HG03280 (cell line): Measurements from ENCODE around the gene PKDREJ.

Experiments
- ATAC-seq: cut with Tn5 transposase; IDR thresholded peaks from one replicate; pipeline ENCODE4 v1.9.1; 2021; ENCODE audit warnings: mild to moderate bottlenecking, moderate library complexity; ENCODE audit not compliant: unreplicated experiment

PKDREJ gene

DNA sequence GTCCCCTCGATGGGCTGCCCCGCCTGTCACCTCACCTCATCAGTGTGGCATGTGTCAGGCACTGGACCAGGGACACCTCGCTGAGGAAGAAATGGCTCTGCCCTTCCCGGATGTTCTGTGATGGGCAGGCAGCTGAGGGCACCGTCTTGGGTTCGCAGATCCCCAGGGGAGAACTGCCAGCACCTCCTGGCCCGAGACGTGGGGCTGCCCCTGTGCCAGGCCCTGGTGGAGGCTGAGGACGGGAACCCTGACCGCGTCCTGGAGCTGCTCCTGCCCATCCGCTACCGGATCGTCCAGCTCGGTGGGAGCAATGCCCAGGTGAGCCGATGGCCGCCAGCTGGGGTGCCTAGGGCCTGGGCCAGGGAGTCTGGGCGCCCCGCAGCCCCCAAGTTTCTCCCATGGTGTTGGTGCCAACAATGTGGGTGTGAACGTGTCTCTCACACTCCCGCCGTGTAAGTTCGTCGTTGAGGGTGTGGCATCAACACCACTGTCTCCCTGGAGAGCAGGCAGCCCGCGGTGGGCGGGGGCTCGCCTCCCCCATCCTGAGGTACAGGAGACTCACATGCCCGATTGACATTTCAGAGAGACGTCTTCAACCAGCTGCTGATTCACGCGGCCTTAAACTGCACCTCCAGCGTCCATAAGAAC lies 26.2 kb upstream of the PKDREJ start:
- ATAC-seq, result no peak

- ATAC-seq, result peak; percentile 16
These were observed 25.7 kb upstream of the PKDREJ start for GRCh38 chr22:46288846-46289243.

DNA sequence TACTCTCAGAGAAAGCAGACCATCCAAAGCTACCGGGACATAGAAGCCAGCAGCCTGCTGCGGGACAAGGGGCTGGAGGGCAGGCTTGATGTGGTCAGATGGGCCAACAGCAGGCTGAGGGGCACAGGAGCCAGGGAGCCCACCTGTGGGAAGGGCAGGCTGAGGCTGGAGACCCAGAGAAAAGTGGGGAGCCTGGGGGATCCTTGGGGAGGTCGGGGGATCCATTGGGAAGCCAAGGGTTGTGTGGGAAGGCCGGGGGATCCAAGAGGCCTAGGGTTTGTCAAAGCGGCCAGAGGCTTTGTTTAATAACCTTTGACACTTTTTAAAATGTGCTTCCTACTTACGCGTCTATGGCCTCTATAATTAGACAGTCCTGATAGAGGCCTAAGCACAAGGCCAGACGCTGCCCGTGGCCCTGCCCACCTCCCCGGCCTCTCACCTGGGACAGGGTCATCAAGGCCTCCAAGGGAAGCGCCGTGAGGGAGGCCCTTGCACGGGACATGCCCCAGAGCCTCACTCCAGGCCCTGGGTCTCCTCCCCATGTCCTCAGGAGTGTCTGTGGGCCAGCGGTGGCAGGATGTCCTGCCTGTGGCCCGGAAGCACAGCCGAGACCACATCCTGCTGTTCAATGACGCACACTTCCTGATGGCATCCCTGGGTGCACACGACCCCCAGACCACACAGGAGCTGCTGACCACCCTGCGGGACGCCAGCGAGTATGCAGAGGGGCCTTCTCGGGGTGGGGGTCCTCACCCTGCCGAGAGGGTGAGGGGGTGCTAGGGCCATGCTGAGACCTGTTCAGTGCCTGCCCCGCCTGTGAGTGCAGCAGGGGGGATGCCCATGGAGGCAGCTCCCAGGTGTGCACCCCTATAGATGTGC lies 25.0 kb upstream of the PKDREJ start:
- peak; percentile 60 for ATAC-seq

DNA sequence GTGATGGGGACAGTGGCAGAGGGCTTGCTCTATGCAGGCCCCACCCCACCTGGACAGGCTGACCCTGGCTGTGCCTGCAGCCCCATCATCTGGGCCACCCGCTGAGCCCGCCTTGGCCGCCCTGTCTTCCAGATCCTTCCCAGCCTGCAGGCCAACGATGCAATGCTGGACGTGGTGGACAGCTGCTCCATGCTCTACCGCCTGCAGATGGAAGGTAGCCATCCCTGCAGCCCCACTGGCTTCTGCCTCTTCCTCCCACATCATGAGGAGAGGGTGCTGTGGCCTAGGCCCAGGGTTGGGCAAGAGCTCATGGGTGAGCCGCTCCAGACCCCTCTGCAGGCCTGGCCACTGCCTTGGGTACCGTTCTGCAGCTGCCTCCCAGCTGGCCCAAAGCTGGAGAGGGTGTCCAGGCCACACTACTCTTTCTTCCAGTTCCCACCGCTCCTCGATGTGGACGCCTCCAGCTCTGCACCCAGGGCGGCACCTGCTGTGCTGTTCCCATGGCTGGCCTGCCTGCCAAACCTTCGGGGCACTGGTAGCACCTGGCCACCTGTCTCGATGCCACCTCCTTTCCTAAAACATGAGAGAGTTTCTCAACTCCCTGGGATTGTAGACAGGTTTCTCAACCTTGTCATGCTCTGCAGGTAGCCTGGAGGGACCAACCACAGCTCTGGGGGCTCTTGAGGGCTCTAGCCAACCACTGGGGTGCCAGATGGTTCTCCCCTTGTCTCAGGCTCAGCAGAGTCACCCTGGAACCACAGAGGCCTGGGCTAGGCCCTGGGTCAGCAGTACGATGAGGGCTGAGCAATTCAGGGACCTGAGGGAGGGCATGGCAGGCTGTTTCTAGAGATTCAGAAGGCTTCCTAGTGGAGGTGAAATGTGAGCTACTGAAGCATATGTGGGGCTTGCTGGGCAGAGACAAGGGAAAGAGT lies 24.1 kb upstream of the PKDREJ start:
- no peak for ATAC-seq

GRCh38 chr22:46286006-46286405 lies 22.9 kb upstream of the PKDREJ start:
- ATAC-seq, result no peak

GRCh38 chr22:46281866-46282678 lies 18.9 kb upstream of the PKDREJ start:
- ATAC-seq, result no peak

- ATAC-seq, result no peak
These were observed 18.0 kb upstream of the PKDREJ start for GRCh38 chr22:46280999-46281623.

- ATAC-seq, result no peak
These were observed 17.1 kb upstream of the PKDREJ start for GRCh38 chr22:46280063-46280817.

GRCh38 chr22:46278656-46279645 lies 15.8 kb upstream of the PKDREJ start:
- ATAC-seq, result no peak

GRCh38 chr22:46276563-46276962 lies 13.4 kb upstream of the PKDREJ start:
- no peak for ATAC-seq

GRCh38 chr22:46275455-46276122 lies 12.4 kb upstream of the PKDREJ start:
- no peak for ATAC-seq

GRCh38 chr22:46274381-46274780 lies 11.2 kb upstream of the PKDREJ start:
- no peak for ATAC-seq

GRCh38 chr22:46273432-46274148 lies 10.4 kb upstream of the PKDREJ start:
- ATAC-seq, result no peak

DNA sequence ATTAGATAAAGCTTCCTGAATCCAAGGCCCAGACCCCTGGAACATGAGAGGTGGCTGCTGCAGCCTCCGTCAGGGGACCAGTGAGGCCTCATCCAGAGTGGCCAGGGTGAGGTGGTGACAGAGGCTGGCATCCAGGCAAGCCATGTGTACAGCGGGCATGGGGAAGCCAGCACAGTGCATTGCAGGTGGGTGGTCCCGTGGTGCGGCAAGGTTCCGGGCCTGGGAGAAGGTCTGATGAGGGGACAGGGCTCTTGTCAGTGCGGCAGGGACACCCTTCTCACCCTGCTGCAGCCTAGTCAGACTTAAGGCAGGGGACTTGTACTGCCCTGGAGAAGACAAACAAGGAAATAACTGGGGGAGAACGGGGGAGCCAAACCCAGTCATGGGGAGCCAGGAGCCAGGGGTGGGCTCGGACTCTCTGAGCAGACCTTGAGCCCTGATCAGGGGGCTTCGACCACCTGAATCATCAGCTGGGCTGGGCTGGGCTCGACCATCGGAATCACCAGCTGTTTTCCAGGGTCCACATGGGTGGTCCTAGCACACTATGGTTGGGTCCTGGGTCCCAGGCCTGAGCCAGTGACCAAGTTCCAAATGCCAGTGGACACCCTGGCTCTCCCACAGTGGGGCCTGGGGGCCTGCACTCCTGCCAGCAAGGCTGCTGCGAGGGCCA lies 9.8 kb upstream of the PKDREJ start:
- no peak for ATAC-seq

- ATAC-seq, result no peak
These were observed 9.1 kb upstream of the PKDREJ start for GRCh38 chr22:46272196-46272595.

- no peak for ATAC-seq
These were observed 6.4 kb upstream of the PKDREJ start for GRCh38 chr22:46269564-46269963.
